ENCODE results near the gene MRPS10. TPM values are rescaled to one million over a fixed set of nuclear protein-coding genes. Genes with fewer than 3 reads are reported as not detected.
A peak's percentile ranks its signal among the peaks of the same experiment; 100 is the strongest.

The MRPS10 gene
- total RNA-seq, 1 donor from 2014 or later, result 27.3 TPM

- Mint-ChIP-seq H3K27ac (no peak overlapping the region), H3K4me3 (no peak overlapping the region), H3K27me3 (peaks cover 6% of the 10 kb centered on the region), H3K36me3 (no peaks in the 10 kb centered on the region), H3K4me1 (ENCODE audit: unreplicated experiment) (no peaks in the 10 kb centered on the region), H3K9me3 (no peaks in the 10 kb centered on the region)
- TF ChIP-seq, protein P1, sequence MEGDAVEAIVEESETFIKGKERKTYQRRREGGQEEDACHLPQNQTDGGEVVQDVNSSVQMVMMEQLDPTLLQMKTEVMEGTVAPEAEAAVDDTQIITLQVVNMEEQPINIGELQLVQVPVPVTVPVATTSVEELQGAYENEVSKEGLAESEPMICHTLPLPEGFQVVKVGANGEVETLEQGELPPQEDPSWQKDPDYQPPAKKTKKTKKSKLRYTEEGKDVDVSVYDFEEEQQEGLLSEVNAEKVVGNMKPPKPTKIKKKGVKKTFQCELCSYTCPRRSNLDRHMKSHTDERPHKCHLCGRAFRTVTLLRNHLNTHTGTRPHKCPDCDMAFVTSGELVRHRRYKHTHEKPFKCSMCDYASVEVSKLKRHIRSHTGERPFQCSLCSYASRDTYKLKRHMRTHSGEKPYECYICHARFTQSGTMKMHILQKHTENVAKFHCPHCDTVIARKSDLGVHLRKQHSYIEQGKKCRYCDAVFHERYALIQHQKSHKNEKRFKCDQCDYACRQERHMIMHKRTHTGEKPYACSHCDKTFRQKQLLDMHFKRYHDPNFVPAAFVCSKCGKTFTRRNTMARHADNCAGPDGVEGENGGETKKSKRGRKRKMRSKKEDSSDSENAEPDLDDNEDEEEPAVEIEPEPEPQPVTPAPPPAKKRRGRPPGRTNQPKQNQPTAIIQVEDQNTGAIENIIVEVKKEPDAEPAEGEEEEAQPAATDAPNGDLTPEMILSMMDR (conservative IDR thresholded peaks at IDR 0.05), result no peak
- no peak for DNase-seq (ENCODE audit: extremely low spot score, unreplicated experiment)
These were observed 35.6 kb downstream of the MRPS10 start for GRCh38 chr6:42182101-42182500.

DNA sequence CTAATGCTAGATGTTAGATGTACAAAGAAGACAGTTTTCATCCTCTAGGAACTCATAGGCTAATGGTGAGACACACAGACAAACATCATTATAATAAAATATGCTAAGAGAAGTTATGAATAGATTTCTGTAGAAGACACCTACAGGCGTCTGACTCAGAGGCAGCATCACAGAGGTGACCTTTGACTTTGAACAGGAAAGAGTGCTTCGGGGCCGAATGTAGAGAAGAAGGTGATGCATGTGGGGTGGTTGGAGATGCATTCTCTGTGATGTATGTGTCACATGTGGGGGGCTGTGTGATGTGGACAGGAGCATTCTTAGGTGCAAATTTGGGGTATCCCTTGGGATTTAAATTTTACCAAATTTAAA lies 37.7 kb downstream of the MRPS10 start:
- DNase-seq (ENCODE audit: extremely low spot score, unreplicated experiment), result no peak
- Mint-ChIP-seq H3K27me3 (peaks cover 6% of the 10 kb centered on the region), H3K4me1 (ENCODE audit: unreplicated experiment) (no peaks in the 10 kb centered on the region), H3K9me3 (no peaks in the 10 kb centered on the region), H3K4me3 (no peak overlapping the region), H3K36me3 (no peaks in the 10 kb centered on the region), H3K27ac (no peak overlapping the region)
- TF ChIP-seq, protein P1 (conservative IDR thresholded peaks at IDR 0.05), result no peak

DNA sequence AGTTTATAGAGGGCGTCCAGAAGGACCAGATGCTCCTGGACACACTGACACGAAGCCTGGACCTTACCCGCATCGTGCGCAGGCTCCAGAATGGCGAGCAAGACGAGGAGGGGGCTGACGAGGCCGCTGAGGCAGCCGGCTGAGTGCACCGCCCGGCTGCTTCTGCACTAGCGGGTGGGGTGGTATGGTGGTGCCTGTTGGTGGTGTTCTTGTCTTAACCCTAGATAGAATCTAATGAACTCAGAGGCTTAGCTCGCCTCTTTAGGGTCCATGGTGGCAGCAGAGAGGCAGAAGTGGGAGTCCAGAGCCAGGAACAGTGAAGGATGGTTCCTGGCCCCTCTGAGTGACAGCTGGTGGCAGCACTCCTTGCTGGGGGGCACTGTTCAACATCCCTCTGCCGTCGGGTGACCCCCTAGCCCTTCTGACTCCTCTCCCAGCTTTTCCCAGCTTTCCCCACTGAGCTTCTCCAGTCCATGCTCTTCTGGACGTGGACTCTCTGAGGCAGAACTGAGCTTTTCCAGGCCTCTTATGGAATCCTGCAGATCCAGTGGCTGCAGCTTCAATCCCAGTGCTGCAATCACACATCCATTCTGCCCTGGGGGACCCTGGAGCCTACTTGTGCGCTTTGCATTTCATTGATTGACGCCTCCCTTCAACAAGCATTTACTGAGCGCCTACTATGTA lies 38.3 kb downstream of the MRPS10 start:
- Mint-ChIP-seq H3K36me3 (no peaks in the 10 kb centered on the region), H3K4me1 (ENCODE audit: unreplicated experiment) (no peaks in the 10 kb centered on the region), H3K27me3 (peaks cover 6% of the 10 kb centered on the region), H3K27ac (no peak overlapping the region), H3K9me3 (no peaks in the 10 kb centered on the region), H3K4me3 (no peak overlapping the region)
- no peak for DNase-seq (ENCODE audit: extremely low spot score, unreplicated experiment)
- TF ChIP-seq, protein P1 (conservative IDR thresholded peaks at IDR 0.05), result no peak

DNA sequence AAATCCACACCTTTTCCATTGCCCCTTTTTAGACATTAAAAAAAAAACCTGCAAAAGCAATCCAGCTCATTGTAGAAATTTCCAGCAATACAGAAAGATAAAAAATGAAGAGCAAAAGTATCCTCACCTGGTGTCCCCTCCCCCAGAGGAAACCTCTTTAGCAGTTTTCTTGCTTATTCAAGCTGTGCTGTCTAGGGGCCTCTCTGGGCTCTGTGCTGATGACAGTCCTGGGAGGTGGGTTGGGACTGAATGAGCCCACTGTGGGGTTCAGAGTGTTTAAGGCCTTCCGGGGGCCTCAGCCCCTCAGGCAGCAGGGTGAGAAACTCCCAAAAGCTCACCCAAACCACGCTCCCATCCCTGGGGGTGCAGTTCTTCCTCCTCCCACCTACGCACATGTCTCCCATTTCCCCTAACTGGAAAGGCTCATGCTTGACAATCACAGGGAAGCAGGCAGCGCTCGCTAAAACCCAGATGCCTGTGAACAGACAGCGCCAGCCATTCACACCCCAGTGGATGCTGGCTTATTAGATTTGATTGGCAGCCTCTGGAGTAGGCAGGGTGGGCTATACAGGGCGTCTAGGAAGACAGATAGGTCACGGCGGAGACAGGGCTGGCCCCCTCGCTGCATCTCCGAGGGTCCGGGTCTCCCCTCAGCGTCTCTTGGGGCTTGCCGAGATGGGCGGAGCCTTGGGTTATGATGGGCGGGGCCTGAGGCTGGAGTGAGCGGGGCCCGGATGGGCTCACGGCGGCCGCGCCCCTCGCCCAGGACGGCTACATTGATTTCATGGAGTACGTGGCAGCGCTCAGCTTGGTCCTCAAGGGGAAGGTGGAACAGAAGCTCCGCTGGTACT lies 39.9 kb downstream of the MRPS10 start:
- H3K9me3 Mint-ChIP-seq, result no peaks in the 10 kb centered on the region
- no peak overlapping the region for H3K27ac Mint-ChIP-seq
- no peaks in the 10 kb centered on the region for H3K36me3 Mint-ChIP-seq
- TF ChIP-seq, protein P1 (conservative IDR thresholded peaks at IDR 0.05), result no peak
- DNase-seq (ENCODE audit: extremely low spot score, unreplicated experiment), result no peak
- no peaks in the 10 kb centered on the region for H3K4me1 Mint-ChIP-seq (ENCODE audit: unreplicated experiment)
- peak overlapping the region; percentile 79 for H3K4me3 Mint-ChIP-seq
- H3K27me3 Mint-ChIP-seq, result peaks cover 6% of the 10 kb centered on the region

- no peak overlapping the region for H3K27ac Mint-ChIP-seq
- TF ChIP-seq, protein P1 (conservative IDR thresholded peaks at IDR 0.05), result no peak
These were observed 40.7 kb downstream of the MRPS10 start for GRCh38 chr6:42176981-42177380.

More at GRCh38 chr6:42176981-42177380, 40.7 kb downstream of the MRPS10 start:
- Mint-ChIP-seq H3K4me3 (no peak overlapping the region), H3K36me3 (no peaks in the 10 kb centered on the region), H3K9me3 (no peaks in the 10 kb centered on the region), H3K27me3 (peaks cover 6% of the 10 kb centered on the region), H3K4me1 (ENCODE audit: unreplicated experiment) (no peaks in the 10 kb centered on the region)
- DNase-seq (ENCODE audit: extremely low spot score, unreplicated experiment), result no peak

Measured in type B pancreatic cell (in vitro differentiated cells).